ENCODE data around the gene ZFP36L1. TPM values are rescaled to one million over a fixed set of nuclear protein-coding genes. Genes with fewer than 3 reads are reported as not detected.

The ZFP36L1 gene
- total RNA-seq, 1 donor from 2014 or later, result 48.0 TPM

DNA sequence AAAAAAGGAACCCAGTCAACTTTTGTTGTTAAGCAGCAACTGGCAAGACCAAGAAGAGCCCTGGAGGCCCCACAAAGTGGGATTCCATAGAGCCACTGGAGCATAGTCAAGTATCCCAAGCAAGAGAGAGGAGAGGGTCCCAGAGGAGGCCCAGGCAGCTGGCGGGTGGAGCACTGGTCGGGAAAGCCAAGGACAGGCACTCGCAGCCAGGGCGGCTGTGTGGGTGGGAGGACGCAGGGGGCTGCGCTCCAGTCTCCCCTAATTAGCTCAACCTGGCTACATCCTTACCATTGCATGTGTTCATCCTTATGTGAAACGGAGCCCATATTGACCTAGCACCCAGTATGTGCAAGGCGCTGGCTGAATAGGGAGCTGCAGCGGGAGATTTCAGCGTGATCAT, 18.3 kb upstream of the ZFP36L1 start:
- Histone ChIP-seq H3K4me1 (peaks cover 58% of the 10 kb centered on the region), H3K27ac (replicated peaks) (peak overlapping the region; percentile 25)
- TF ChIP-seq CTCF (IDR thresholded peaks at IDR 0.05; ENCODE audit: borderline replicate concordance), result no peak

DNA sequence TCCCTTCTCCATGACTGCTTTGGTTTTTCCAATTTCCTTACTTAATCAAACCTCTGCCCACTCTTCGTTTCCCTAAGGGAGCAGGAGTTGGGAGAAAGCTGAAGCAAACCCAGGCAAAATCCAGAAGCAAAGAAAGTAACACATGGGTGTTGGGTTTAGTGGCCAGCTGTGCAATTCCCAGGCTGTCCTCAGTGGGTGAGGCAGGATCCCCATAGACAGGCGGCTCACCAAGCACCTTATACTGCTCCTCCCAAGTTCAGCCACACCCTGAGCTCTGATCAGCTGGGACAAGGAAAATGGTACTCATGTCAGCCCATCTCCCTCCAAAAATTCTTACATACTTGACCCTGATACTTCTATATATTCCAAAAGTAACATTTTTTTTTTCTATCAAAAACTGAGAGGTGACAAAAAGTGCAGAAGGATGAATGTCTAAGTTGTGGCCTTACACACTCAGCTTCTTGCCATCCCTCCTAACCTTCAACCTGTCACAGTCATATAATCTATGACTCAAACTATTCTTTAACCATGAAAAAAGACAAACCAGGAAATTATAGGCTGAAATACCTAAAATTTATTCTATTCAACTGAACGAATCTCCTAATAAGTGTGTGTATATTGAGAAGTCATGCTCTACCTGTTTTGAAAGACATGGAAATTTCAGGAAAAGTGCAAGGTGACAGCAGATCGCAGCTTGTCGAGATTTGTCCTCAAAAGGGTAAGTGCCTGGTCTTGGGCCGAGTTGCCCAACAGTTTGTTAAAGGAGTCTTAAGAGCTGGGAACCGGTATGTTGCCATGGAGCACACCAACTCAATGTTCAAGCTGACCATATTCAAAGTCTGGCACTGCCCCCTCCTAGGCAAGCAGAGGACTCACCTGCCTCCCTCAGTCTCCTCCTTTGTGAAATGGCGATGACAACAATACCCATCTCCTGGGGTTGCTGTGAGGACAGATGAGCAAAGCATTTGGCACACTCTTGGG, 17.6 kb upstream of the ZFP36L1 start:
- Histone ChIP-seq H3K9me3 (replicated peaks) (no peaks in the 10 kb centered on the region), H3K27ac (replicated peaks) (peak overlapping the region; percentile 25), H3K4me1 (peaks cover 54% of the 10 kb centered on the region), H3K36me3 (no peaks in the 10 kb centered on the region), H3K27me3 (ENCODE audit: low read depth) (no peaks in the 10 kb centered on the region), H3K4me3 (no peak overlapping the region)
- no peak for TF ChIP-seq CTCF (IDR thresholded peaks at IDR 0.05; ENCODE audit: borderline replicate concordance)
- intact Hi-C loops (cut with micrococcal nuclease), result no loop called here
- no peak for DNase-seq

More for the DNA sequence above, 18.3 kb upstream of the ZFP36L1 start:
- Histone ChIP-seq H3K4me3 (no peak overlapping the region), H3K9me3 (replicated peaks) (no peaks in the 10 kb centered on the region), H3K36me3 (no peaks in the 10 kb centered on the region), H3K27me3 (ENCODE audit: low read depth) (no peaks in the 10 kb centered on the region)
- DNase-seq, result no peak
- intact Hi-C loops (cut with micrococcal nuclease), result no loop called here

- no peaks in the 10 kb centered on the region for H3K27me3 ChIP-seq (ENCODE audit: low read depth)
- no peaks in the 10 kb centered on the region for H3K36me3 ChIP-seq
- no peak for TF ChIP-seq CTCF (IDR thresholded peaks at IDR 0.05; ENCODE audit: borderline replicate concordance)
- DNase-seq, result no peak
- H3K9me3 ChIP-seq (replicated peaks), result no peaks in the 10 kb centered on the region
- no peak overlapping the region for H3K4me3 ChIP-seq
- peaks cover 45% of the 10 kb centered on the region for H3K4me1 ChIP-seq
- peak overlapping the region; percentile 77 for H3K27ac ChIP-seq (replicated peaks)
- intact Hi-C loops (cut with micrococcal nuclease), result no loop called here
These were observed 16.7 kb upstream of the ZFP36L1 start for GRCh38 chr14:68809524-68809923.

- intact Hi-C loops (cut with micrococcal nuclease), result no loop called here
- Histone ChIP-seq H3K36me3 (no peaks in the 10 kb centered on the region), H3K27ac (replicated peaks) (peak overlapping the region; percentile 77), H3K4me3 (no peak overlapping the region), H3K27me3 (ENCODE audit: low read depth) (no peaks in the 10 kb centered on the region), H3K9me3 (replicated peaks) (no peaks in the 10 kb centered on the region), H3K4me1 (peaks cover 38% of the 10 kb centered on the region)
- no peak for TF ChIP-seq CTCF (IDR thresholded peaks at IDR 0.05; ENCODE audit: borderline replicate concordance)
- DNase-seq, result no peak
These were observed 16.0 kb upstream of the ZFP36L1 start for GRCh38 chr14:68808696-68809480.

DNA sequence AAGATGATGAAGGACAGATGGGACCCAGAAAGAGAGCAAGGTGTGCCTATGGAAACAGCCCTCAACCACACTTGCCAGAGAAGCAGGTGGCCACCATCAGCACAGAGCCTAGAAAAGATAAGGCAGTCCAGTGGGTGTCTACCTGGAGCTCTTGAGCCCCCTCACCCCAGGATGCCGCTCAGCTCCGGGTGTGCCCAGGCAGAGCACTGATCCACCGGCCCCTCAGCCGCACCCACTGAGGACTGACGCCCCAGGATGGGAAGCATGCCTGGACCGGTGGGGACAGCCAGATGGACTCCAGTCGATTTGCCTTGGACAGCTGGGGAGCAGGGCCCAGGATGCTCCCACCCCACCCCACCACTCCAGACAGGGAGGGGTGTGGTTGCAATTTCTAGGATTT, 15.1 kb upstream of the ZFP36L1 start:
- Histone ChIP-seq H3K36me3 (no peaks in the 10 kb centered on the region), H3K27me3 (ENCODE audit: low read depth) (no peaks in the 10 kb centered on the region), H3K4me1 (peaks cover 29% of the 10 kb centered on the region), H3K27ac (replicated peaks) (peak overlapping the region; percentile 77), H3K9me3 (replicated peaks) (no peaks in the 10 kb centered on the region), H3K4me3 (no peak overlapping the region)
- TF ChIP-seq CTCF (IDR thresholded peaks at IDR 0.05; ENCODE audit: borderline replicate concordance), result no peak
- intact Hi-C loops (cut with micrococcal nuclease), result no loop called here
- no peak for DNase-seq

All from left ventricle myocardium inferior (tissue), 1 donor.